CD14-positive monocyte (primary cell): ENCODE data around the gene ARHGAP15. TPM values are rescaled to one million over a fixed set of nuclear protein-coding genes. Genes with fewer than 3 reads are reported as not detected.

Experiments
- DNase-seq, 3 donors: peaks; one replicate each; pipeline ENCODE4 v3.0.0-alpha.2; 2011 to 2022
- H2AFZ ChIP-seq: 2 replicates; pipeline ENCODE4 v1.6.0; 2012; ENCODE audit warnings: mild to moderate bottlenecking, low read depth, low read length, inconsistent platforms; ENCODE audit not compliant: insufficient read depth, poor library complexity, severe bottlenecking
- H3K27ac ChIP-seq, 2 donors: 1 replicate in 1 of 2; 2 replicates in 1 of 2; pipeline ENCODE4 v1.5.1; 2012 to 2013; ENCODE audit warnings: low read length in 2 of 2, control low read depth in 1 of 2, inconsistent platforms in 1 of 2, low read depth in 1 of 2, mild to moderate bottlenecking in 1 of 2
- H3K27me3 ChIP-seq, 2 donors: one replicate each; pipeline versions ENCODE4 v1.6.0 to v1.6.1; 2011 to 2013; ENCODE audit warnings: low read length in 2 of 2; ENCODE audit not compliant: control insufficient read depth in 2 of 2, insufficient read depth in 2 of 2
- H3K36me3 ChIP-seq, 2 donors: replicated peaks in 1 of 2; 1 replicate in 1 of 2; 2 replicates in 1 of 2; pipeline versions ENCODE4 v1.5.1 to v1.6.1; 2012 to 2013; ENCODE audit warnings: low read length in 2 of 2, control low read depth in 1 of 2, inconsistent platforms in 1 of 2, mild to moderate bottlenecking in 1 of 2; ENCODE audit not compliant: insufficient read depth in 2 of 2, control insufficient read depth in 1 of 2
- H3K4me1 ChIP-seq, 2 donors: 1 replicate in 1 of 2; 2 replicates in 1 of 2; pipeline versions ENCODE4 v1.5.1 to v1.6.1; 2012 to 2013; ENCODE audit warnings: low read length in 2 of 2, control low read depth in 1 of 2, inconsistent platforms in 1 of 2, mild to moderate bottlenecking in 1 of 2, moderate library complexity in 1 of 2; ENCODE audit not compliant: insufficient read depth in 2 of 2, control insufficient read depth in 1 of 2
- H3K4me2 ChIP-seq: replicated peaks from 2 replicates; pipeline ENCODE3; 2012; ENCODE audit warnings: low read length, moderate library complexity, mild to moderate bottlenecking; ENCODE audit not compliant: poor library complexity, severe bottlenecking; ENCODE audit errors: extremely low read depth
- H3K4me3 ChIP-seq, 3 experiments: fragments of 200-600 bp in 1 of 3; sonication (generic) in 1 of 3; replicated peaks in 1 of 3; 1 replicate in 2 of 3; 2 replicates in 1 of 3; pipeline ENCODE4 v1.5.1; 2011 to 2013; ENCODE audit warnings: low read length in 3 of 3, mild to moderate bottlenecking in 3 of 3, control low read depth in 2 of 3, low read depth in 2 of 3, inconsistent platforms in 1 of 3, moderate library complexity in 1 of 3
- H3K79me2 ChIP-seq: 2 replicates; pipeline ENCODE4 v1.6.0; 2012; ENCODE audit warnings: mild to moderate bottlenecking, control low read depth, inconsistent platforms, low read length, moderate library complexity; ENCODE audit not compliant: insufficient read depth
- H3K9ac ChIP-seq: 2 replicates; pipeline ENCODE4 v1.6.0; 2017; ENCODE audit warnings: low read length, mild to moderate bottlenecking; ENCODE audit not compliant: insufficient read depth, poor library complexity, severe bottlenecking
- H3K9me3 ChIP-seq, 2 donors: replicated peaks in 1 of 2; 1 replicate in 1 of 2; 2 replicates in 1 of 2; pipeline versions ENCODE4 v1.5.1 to v1.6.1; 2012 to 2013; ENCODE audit warnings: low read length in 2 of 2, control low read depth in 1 of 2; ENCODE audit not compliant: control insufficient read depth in 1 of 2, insufficient read depth in 1 of 2
- H4K20me1 ChIP-seq: 2 replicates; pipeline ENCODE4 v1.6.0; 2012; ENCODE audit warnings: mild to moderate bottlenecking, low read length, control low read depth, moderate library complexity; ENCODE audit not compliant: insufficient read depth
- H3K27ac Mint-ChIP-seq, 7 donors: one replicate each; pipeline ENCODE4 v1.8.0; 2020; ENCODE audit warnings: mild to moderate bottlenecking in 7 of 7, mixed read lengths in 7 of 7, moderate library complexity in 6 of 7, inconsistent platforms in 2 of 7
- H3K27me3 Mint-ChIP-seq, 3 donors: one replicate each; pipeline ENCODE4 v1.8.0; 2021 to 2022; ENCODE audit warnings: low read depth in 3 of 3, mild to moderate bottlenecking in 3 of 3, mixed read lengths in 3 of 3, moderate library complexity in 3 of 3, inconsistent platforms in 1 of 3
- H3K36me3 Mint-ChIP-seq, 2 donors: one replicate each; pipeline ENCODE4 v1.8.0; 2020; ENCODE audit warnings: mixed read lengths in 2 of 2, inconsistent platforms in 1 of 2, mild to moderate bottlenecking in 1 of 2
- H3K4me1 Mint-ChIP-seq: one replicate; pipeline ENCODE4 v1.8.0; 2020; ENCODE audit warnings: mild to moderate bottlenecking, mixed read lengths
- H3K4me3 Mint-ChIP-seq, 2 donors: one replicate each; pipeline ENCODE4 v1.8.0; 2020; ENCODE audit warnings: mild to moderate bottlenecking in 2 of 2, mixed read lengths in 2 of 2, moderate library complexity in 1 of 2
- H3K9me3 Mint-ChIP-seq, 7 donors: one replicate each; pipeline ENCODE4 v1.8.0; 2020 to 2022; ENCODE audit warnings: mixed read lengths in 7 of 7, mild to moderate bottlenecking in 6 of 7, moderate library complexity in 6 of 7, inconsistent platforms in 2 of 7
- CTCF ChIP-seq: fragments of 200-600 bp; IDR thresholded peaks from one replicate; pipeline ENCODE4 v1.8.0; 2022; ENCODE audit warnings: antibody characterized with exemption, mild to moderate bottlenecking
- WGBS: methylation state at CpG from one replicate; pipeline ENCODE4 v1.1.5; 2013; ENCODE audit warnings: missing lambda C conversion rate; ENCODE audit not compliant: insufficient coverage; 5-methylcytosine and 5-hydroxymethylcytosine counted together
- intact Hi-C, 2 donors: fragments of 100-400 bp; cut with micrococcal nuclease; formaldehyde crosslinking; loops; one replicate each; pipeline versions ENCODE4 v1.15.0 to v1.15.1; 2023
- polyA plus RNA-seq, 3 donors: library from polyadenylated mRNA; depleted of rRNA in 1 of 3; unstranded in 2 of 3; stranded (reverse) in 1 of 3; fragments of 300-500 nt in 2 of 3; fragments of >200 nt in 1 of 3; fragmentation: Illumina TruSeq in 2 of 3; gene quantifications; 1 replicate in 2 of 3; 2 replicates in 1 of 3; pipeline ENCODE4 v1.2.3, GENCODE V29; 2012 to 2021

The ARHGAP15 gene
- polyA plus RNA-seq, 3 donors = 35.4 to 50.9 (median 50.7) TPM

GRCh38 chr2:143468341-143468888 lies 339.2 kb downstream of the ARHGAP15 start:
- H3K4me1 ChIP-seq = no peaks in the 10 kb centered on the region
- H3K9ac ChIP-seq = no peak overlapping the region
- H3K27ac ChIP-seq = no peak overlapping the region
- peaks cover 0 to 4% of the 10 kb centered on the region in 2 donors for H3K36me3 ChIP-seq
- H3K27me3 ChIP-seq = no peaks in the 10 kb centered on the region
- TF ChIP-seq CTCF = no peak
- H3K4me3 ChIP-seq = no peak overlapping the region
- Mint-ChIP-seq H3K27me3 (no peaks in the 10 kb centered on the region), H3K36me3 (peaks cover 8 to 12% of the 10 kb centered on the region in 2 donors), H3K9me3 (no peaks in the 10 kb centered on the region), H3K27ac (no peak overlapping the region), H3K4me3 (no peak overlapping the region), H3K4me1 (no peaks in the 10 kb centered on the region)
- H3K79me2 ChIP-seq = no peaks in the 10 kb centered on the region
- H4K20me1 ChIP-seq = no peaks in the 10 kb centered on the region
- H3K9me3 ChIP-seq = no peaks in the 10 kb centered on the region
- H3K4me2 ChIP-seq = no peak overlapping the region
- no peak overlapping the region for H2AFZ ChIP-seq
- DNase-seq = no peak
- intact Hi-C loops = no loop called here

GRCh38 chr2:143469323-143469722 lies 340.1 kb downstream of the ARHGAP15 start:
- H3K4me2 ChIP-seq = no peak overlapping the region
- H3K4me1 Mint-ChIP-seq = no peaks in the 10 kb centered on the region
- H3K27ac Mint-ChIP-seq = peak overlapping the region in 1 of 7 donors; percentile 65

More at GRCh38 chr2:143469323-143469722, 340.1 kb downstream of the ARHGAP15 start:
- H3K9ac ChIP-seq = no peak overlapping the region
- H3K27ac ChIP-seq = no peak overlapping the region
- Mint-ChIP-seq H3K27me3 (no peaks in the 10 kb centered on the region), H3K36me3 (peaks cover 8 to 12% of the 10 kb centered on the region in 2 donors), H3K4me3 (no peak overlapping the region), H3K9me3 (no peaks in the 10 kb centered on the region)
- H3K4me1 ChIP-seq = no peaks in the 10 kb centered on the region
- no peak for DNase-seq
- H3K36me3 ChIP-seq = peaks cover 0 to 10% of the 10 kb centered on the region in 2 donors
- no peak overlapping the region for H2AFZ ChIP-seq
- H3K79me2 ChIP-seq = no peaks in the 10 kb centered on the region
- TF ChIP-seq CTCF = no peak
- intact Hi-C loops = no loop called here
- WGBS = 100% methylated on average over 3 of the region's 7 CpGs
- H3K9me3 ChIP-seq = no peaks in the 10 kb centered on the region
- H3K4me3 ChIP-seq = no peak overlapping the region
- no peaks in the 10 kb centered on the region for H3K27me3 ChIP-seq
- H4K20me1 ChIP-seq = no peaks in the 10 kb centered on the region
